ENCODE measurements around the gene RANBP6. TPM values are rescaled to one million over a fixed set of nuclear protein-coding genes. Genes with fewer than 3 reads are reported as not detected.

The RANBP6 gene
- total RNA-seq, 4 donors from 2014 or later = 5.9 to 17.7 (median 10.9) TPM

- no peak for DNase-seq
- TF ChIP-seq POLR2A (IDR thresholded peaks at IDR 0.05) (no peak), CTCF (IDR thresholded peaks at IDR 0.05) (no peak)
- WGBS, 2 donors = 87% methylated on average over 3 to 4 of the region's 4 CpGs
Measured at GRCh38 chr9:6045364-6045763, 29.9 kb upstream of the RANBP6 start.

GRCh38 chr9:6040077-6040476 is 24.7 kb upstream of the RANBP6 start:
- H3K27me3 ChIP-seq = peaks cover 0 to 4% (median 0%) of the 10 kb centered on the region in 4 donors
- H3K36me3 ChIP-seq = no peaks in the 10 kb centered on the region
- H3K4me3 ChIP-seq = no peak overlapping the region
- no peak overlapping the region for H3K27ac ChIP-seq
- intact Hi-C loops (cut with DNase I) = no loop called here
- DNase-seq = no peak
- TF ChIP-seq POLR2A (IDR thresholded peaks at IDR 0.05) (no peak), CTCF (IDR thresholded peaks at IDR 0.05) (no peak)
- no peaks in the 10 kb centered on the region for H3K9me3 ChIP-seq
- H3K4me1 ChIP-seq = no peaks in the 10 kb centered on the region
- WGBS, 2 donors = 73 to 90% methylated on average over 3 of the region's 3 CpGs

More at GRCh38 chr9:6045364-6045763, 29.9 kb upstream of the RANBP6 start:
- no peaks in the 10 kb centered on the region for H3K9me3 ChIP-seq
- no peaks in the 10 kb centered on the region for H3K4me1 ChIP-seq
- intact Hi-C loops (cut with DNase I) = no loop called here
- no peak overlapping the region for H3K4me3 ChIP-seq
- H3K36me3 ChIP-seq = no peaks in the 10 kb centered on the region
- no peak overlapping the region for H3K27ac ChIP-seq
- peaks cover 0 to 13% (median 0%) of the 10 kb centered on the region in 4 donors for H3K27me3 ChIP-seq

- 75 to 92% methylated on average over 3 of the region's 3 CpGs for WGBS, 2 donors
- H3K4me1 ChIP-seq = no peaks in the 10 kb centered on the region
- no peak overlapping the region for H3K4me3 ChIP-seq
- no peak for DNase-seq
- H3K27me3 ChIP-seq = peaks cover 0 to 4% (median 0%) of the 10 kb centered on the region in 4 donors
- H3K36me3 ChIP-seq = no peaks in the 10 kb centered on the region
- H3K9me3 ChIP-seq = no peaks in the 10 kb centered on the region
- no peak overlapping the region for H3K27ac ChIP-seq
- TF ChIP-seq CTCF (IDR thresholded peaks at IDR 0.05) = no peak
- TF ChIP-seq POLR2A (IDR thresholded peaks at IDR 0.05) = no peak
- intact Hi-C loops (cut with DNase I) = no loop called here
Measured at GRCh38 chr9:6036391-6036790, 21.0 kb upstream of the RANBP6 start.

- intact Hi-C loops (cut with DNase I) = no loop called here
- Histone ChIP-seq H3K27ac (no peak overlapping the region), H3K36me3 (no peaks in the 10 kb centered on the region), H3K4me3 (no peak overlapping the region), H3K27me3 (peaks cover 0 to 6% (median 0%) of the 10 kb centered on the region in 4 donors), H3K4me1 (no peaks in the 10 kb centered on the region), H3K9me3 (no peaks in the 10 kb centered on the region)
- TF ChIP-seq CTCF (IDR thresholded peaks at IDR 0.05) = no peak
- TF ChIP-seq POLR2A (IDR thresholded peaks at IDR 0.05) = no peak
- 0 to 100% methylated on average over 1 of the region's 5 CpGs for WGBS, 2 donors
- no peak for DNase-seq
Measured at GRCh38 chr9:6034954-6035353, 19.5 kb upstream of the RANBP6 start.

- TF ChIP-seq CTCF (IDR thresholded peaks at IDR 0.05) = no peak
- no peak for TF ChIP-seq POLR2A (IDR thresholded peaks at IDR 0.05)
- intact Hi-C loops (cut with DNase I) = no loop called here
Measured at GRCh38 chr9:6029604-6030274, 14.3 kb upstream of the RANBP6 start.

More at GRCh38 chr9:6029604-6030274, 14.3 kb upstream of the RANBP6 start:
- Histone ChIP-seq H3K4me1 (no peaks in the 10 kb centered on the region), H3K27ac (no peak overlapping the region), H3K4me3 (no peak overlapping the region), H3K36me3 (no peaks in the 10 kb centered on the region), H3K9me3 (no peaks in the 10 kb centered on the region), H3K27me3 (peaks cover 0 to 15% (median 0%) of the 10 kb centered on the region in 4 donors)
- DNase-seq = no peak
- WGBS, 2 donors = 66 to 78% methylated on average over 4 of the region's 4 CpGs

Data from esophagus squamous epithelium (tissue), 5 donors.